M059J (cell line): ENCODE measurements around the gene ZNF605. TPM values are rescaled to one million over a fixed set of nuclear protein-coding genes. Genes with fewer than 3 reads are reported as not detected.
"Not testable (repeated sequence)": the region's sequence is repeated elsewhere in the genome, so short reads cannot be mapped to it uniquely, and the experiment has no call there.

Experiments
- DNase-seq: peaks from one replicate; pipeline ENCODE4 v3.0.0-alpha.2; 2012; ENCODE audit warnings: low read depth
- total RNA-seq: library from RNA; depleted of rRNA; stranded (reverse); fragments of >200 nt; shearing (Covaris generic); gene quantifications from 2 replicates; pipeline ENCODE4 v1.2.3, GENCODE V29; 2014; rRNA removed

ZNF605 gene
- total RNA-seq, 1 experiment from 2014 or later = 6.4 TPM

- peak; percentile 54 for DNase-seq
These were observed 47.7 kb downstream of the ZNF605 start for GRCh38 chr12:132908145-132909029.

GRCh38 chr12:132907789-132908144 is 48.3 kb downstream of the ZNF605 start:
- DNase-seq = not testable (repeated sequence)

GRCh38 chr12:132907216-132907615 is 48.9 kb downstream of the ZNF605 start:
- DNase-seq = no peak

GRCh38 chr12:132904718-132905328 is 51.3 kb downstream of the ZNF605 start:
- no peak for DNase-seq

- DNase-seq = no peak
These were observed 57.1 kb downstream of the ZNF605 start for GRCh38 chr12:132899033-132899432.

GRCh38 chr12:132888852-132889251 is 67.3 kb downstream of the ZNF605 start:
- no peak for DNase-seq

- DNase-seq = peak; percentile 96
These were observed 68.4 kb downstream of the ZNF605 start, which contains the start of gene CHFR for GRCh38 chr12:132887513-132888351. Gene CHFR, minus strand, starts transcription at chr12:132887605. Its CDS starts 277 bp downstream, at chr12:132887328.

- DNase-seq = peak; percentile 21
These were observed 69.3 kb downstream of the ZNF605 start for GRCh38 chr12:132886529-132887477.

- peak; percentile 7 for DNase-seq
These were observed 74.3 kb downstream of the ZNF605 start for GRCh38 chr12:132881818-132882217.

GRCh38 chr12:132874620-132875019 is 81.5 kb downstream of the ZNF605 start:
- DNase-seq = not testable (repeated sequence)

GRCh38 chr12:132874175-132874574 is 81.9 kb downstream of the ZNF605 start:
- no peak for DNase-seq

GRCh38 chr12:132873724-132874123 is 82.4 kb downstream of the ZNF605 start:
- no peak for DNase-seq

GRCh38 chr12:132872975-132873421 is 83.1 kb downstream of the ZNF605 start:
- DNase-seq = no peak

GRCh38 chr12:132872073-132872855 is 83.8 kb downstream of the ZNF605 start:
- DNase-seq = no peak

- no peak for DNase-seq
These were observed 86.6 kb downstream of the ZNF605 start for GRCh38 chr12:132869551-132869950.

Other genes starting within 250 kb of the ZNF605 start
- 36.2 and 43.8 TPM in 2 replicates for gene PGAM5, start 245.5 kb downstream of the ZNF605 start, total RNA-seq
- 47.4 and 57.4 TPM in 2 replicates for gene ANKLE2, start 194.5 kb downstream of the ZNF605 start, total RNA-seq
- gene GOLGA3, start 127.4 kb downstream of the ZNF605 start, total RNA-seq = 46.1 and 98.9 TPM in 2 replicates
- 14.7 and 33.1 TPM in 2 replicates for gene CHFR, start 68.7 kb downstream of the ZNF605 start, total RNA-seq
- 4.0 and 10.7 TPM in 2 replicates for gene ZNF26, start 30.1 kb upstream of the ZNF605 start, total RNA-seq
- gene ZNF84, start 81.2 kb upstream of the ZNF605 start, total RNA-seq = 9.8 and 12.1 TPM in 2 replicates
- gene ZNF140, start 124.6 kb upstream of the ZNF605 start, total RNA-seq = 10.7 and 15.7 TPM in 2 replicates
- gene ZNF891, start 174.0 kb upstream of the ZNF605 start, total RNA-seq = 0.32 and 0.44 TPM in 2 replicates
- gene ZNF10, start 174.3 kb upstream of the ZNF605 start, total RNA-seq = 3.7 and 8.7 TPM in 2 replicates
- 14.4 and 16.2 TPM in 2 replicates for gene ZNF268, start 225.2 kb upstream of the ZNF605 start, total RNA-seq